T-helper 1 cell treated with Interleukin-12 subunit alpha and Interleukin-12 subunit beta and Interleukin-4 antibody, amounts not matched to agents 30 μg/mL and 1 μg/mL, for 36 hours (primary cell): ENCODE measurements around the gene CDCP1.

Experiments used
- H3K27ac Mint-ChIP-seq: one replicate; pipeline ENCODE4 v1.8.0; 2021; ENCODE audit warnings: mild to moderate bottlenecking, mixed read lengths
- H3K27me3 Mint-ChIP-seq: one replicate; pipeline ENCODE4 v1.8.0; 2021; ENCODE audit warnings: low read depth, mixed read lengths
- H3K36me3 Mint-ChIP-seq: one replicate; pipeline ENCODE4 v1.8.0; 2021; ENCODE audit warnings: low read depth, mixed read lengths
- H3K4me1 Mint-ChIP-seq: one replicate; pipeline ENCODE4 v1.8.0; 2021; ENCODE audit warnings: low read depth, mixed read lengths
- H3K4me3 Mint-ChIP-seq: one replicate; pipeline ENCODE4 v1.8.0; 2021; ENCODE audit warnings: mild to moderate bottlenecking, moderate library complexity, mixed read lengths
- H3K9me3 Mint-ChIP-seq: one replicate; pipeline ENCODE4 v1.8.0; 2021; ENCODE audit warnings: mixed read lengths

CDCP1 gene

DNA sequence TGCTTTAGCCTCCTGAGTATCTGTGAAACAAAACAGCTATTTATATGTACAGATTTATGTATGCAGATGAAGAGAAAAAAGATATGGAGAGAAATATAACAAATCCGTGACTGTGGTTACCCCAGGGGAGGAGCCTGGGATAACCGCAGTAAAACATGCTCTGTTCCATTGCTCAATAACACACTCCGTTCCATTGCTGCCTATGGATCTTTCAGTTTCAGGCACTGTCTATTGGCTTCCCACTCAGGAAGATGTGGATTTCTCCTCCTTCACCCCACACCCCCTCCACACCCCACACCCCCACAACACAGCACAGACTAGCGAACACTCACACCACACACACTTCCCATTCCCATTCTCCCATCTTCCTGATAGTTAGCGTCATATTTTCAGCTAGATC is 47.9 kb downstream of the CDCP1 start:
- peaks cover 4% of the 10 kb centered on the region for H3K9me3 Mint-ChIP-seq
- no peak overlapping the region for H3K4me3 Mint-ChIP-seq
- H3K4me1 Mint-ChIP-seq: peaks cover 5% of the 10 kb centered on the region
- H3K27ac Mint-ChIP-seq: no peak overlapping the region
- H3K27me3 Mint-ChIP-seq: peaks cover 76% of the 10 kb centered on the region
- H3K36me3 Mint-ChIP-seq: no peaks in the 10 kb centered on the region

DNA sequence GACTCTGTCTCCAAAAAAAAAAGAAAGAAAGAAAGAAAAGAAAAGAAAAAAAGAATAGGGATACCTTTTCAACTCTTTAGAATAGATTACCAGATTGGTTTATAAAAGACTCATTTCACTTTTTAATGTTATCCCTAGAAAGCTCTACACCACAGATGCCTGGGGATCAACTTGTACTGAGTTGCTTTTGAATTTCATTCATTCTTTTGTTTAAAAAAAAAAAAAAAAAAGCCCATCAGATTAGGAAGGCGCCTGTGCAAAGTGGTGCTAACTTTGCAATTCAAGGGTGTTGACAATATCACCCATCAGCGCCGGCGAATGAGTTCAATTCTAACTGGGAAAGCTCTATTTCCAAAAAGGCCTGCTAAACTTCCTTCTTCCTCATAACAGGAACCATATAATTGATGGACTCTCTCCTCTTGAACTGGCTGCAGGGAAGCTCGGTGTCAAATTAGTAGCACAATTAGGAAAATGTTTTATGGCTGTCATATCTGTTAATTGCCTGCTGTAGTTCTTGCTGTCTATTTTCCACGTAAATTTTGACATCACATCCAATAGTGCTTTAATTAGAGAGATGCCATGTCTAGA is 48.8 kb downstream of the CDCP1 start:
- Mint-ChIP-seq H3K9me3 (no peaks in the 10 kb centered on the region), H3K27me3 (peaks cover 77% of the 10 kb centered on the region), H3K27ac (no peak overlapping the region), H3K4me3 (no peak overlapping the region), H3K4me1 (peaks cover 5% of the 10 kb centered on the region), H3K36me3 (no peaks in the 10 kb centered on the region)

DNA sequence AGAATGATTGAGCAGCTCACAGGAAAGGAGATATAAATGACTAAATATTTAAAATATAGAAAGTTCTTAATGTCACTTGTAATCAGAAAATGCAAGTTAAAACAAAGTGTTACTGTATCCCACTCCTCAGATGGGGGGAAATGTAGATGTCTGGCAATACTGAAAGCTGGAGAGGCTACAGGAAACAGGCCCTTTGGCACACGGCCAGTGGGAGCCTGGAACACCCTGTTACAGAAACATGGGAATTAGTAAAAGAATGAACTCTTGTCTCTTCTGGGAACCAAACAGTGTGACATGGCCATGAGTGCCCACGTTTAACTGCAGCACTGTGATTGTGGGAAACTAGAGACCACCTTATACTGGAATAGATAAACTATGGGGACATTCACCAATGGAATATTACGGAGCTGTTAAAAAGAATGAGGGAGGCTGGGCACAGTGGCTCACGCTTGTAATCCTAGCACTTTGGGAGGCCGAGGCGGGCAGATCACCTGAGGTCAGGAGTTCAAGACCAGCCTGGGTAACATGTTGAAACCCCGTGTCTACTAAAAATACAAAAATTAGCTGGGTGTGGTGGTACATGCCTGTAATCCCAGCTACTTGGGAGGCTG is 50.2 kb downstream of the CDCP1 start:
- Mint-ChIP-seq H3K36me3 (no peaks in the 10 kb centered on the region), H3K27me3 (peaks cover 79% of the 10 kb centered on the region), H3K27ac (no peak overlapping the region), H3K9me3 (no peaks in the 10 kb centered on the region), H3K4me1 (peaks cover 5% of the 10 kb centered on the region), H3K4me3 (no peak overlapping the region)

DNA sequence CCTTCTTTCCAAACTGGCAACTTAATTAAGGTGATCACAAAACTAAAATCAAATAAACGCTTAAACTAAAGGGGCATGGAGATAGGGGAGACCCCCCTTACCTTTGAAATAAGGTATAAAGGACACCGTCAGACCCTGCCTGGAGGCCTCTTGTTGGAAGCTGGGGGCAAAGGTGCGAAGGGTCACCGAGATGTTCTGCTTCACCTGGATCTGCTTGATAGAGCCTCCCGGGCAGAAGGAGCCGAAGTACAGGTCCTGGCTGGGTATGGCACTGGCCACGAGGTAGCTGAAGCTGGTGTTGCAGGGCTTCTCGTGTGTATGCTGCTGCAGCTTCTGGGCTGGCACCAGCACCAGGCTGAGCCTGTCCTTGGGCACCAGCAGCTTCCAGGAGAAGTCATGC is 53.0 kb downstream of the CDCP1 start:
- no peak overlapping the region for H3K27ac Mint-ChIP-seq
- H3K4me3 Mint-ChIP-seq: no peak overlapping the region
- peaks cover 55% of the 10 kb centered on the region for H3K27me3 Mint-ChIP-seq
- H3K4me1 Mint-ChIP-seq: peaks cover 5% of the 10 kb centered on the region
- H3K9me3 Mint-ChIP-seq: no peaks in the 10 kb centered on the region
- peaks cover 3% of the 10 kb centered on the region for H3K36me3 Mint-ChIP-seq

DNA sequence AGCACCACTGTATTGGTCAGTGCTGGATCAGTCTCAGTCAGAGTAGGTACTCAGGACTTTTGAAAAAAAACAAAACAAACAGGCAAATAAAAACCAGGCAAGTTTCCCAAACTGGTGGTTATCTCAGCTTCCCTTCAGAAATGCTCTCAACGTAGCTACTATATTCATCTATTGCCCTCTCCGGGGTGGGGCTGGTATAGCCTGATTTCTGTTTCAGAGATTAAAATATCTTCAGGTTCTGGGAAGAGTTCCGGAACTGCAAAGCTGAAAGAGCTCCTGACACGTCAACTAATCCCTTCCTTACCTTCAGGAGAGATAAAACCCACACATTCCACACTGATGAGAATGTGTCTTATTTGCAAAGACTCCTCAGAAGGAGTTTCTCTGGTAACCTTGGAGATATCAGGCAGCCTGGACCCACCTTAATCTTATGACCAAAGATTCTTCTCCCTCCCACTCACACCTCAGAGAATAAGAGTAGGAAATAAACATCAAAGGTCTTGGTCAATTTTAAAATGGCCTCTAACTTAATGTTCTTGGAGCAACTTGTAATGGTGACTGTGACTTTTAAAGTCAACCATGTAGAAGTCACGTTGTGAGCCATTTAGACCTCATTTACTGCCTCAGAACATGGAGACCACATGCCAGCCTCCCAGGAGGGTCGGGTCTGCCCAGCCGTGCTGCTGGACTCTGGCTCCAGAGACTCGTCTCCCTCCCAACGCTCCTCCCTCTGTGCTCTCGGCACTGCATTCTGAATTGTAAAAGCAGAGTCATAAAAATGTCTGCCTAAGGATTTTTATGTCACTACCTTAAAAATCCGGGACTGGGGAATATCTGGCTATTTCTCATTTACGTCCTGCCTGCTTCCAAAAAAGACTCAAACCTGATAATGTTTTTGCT is 53.8 kb downstream of the CDCP1 start:
- H3K4me1 Mint-ChIP-seq: peaks cover 5% of the 10 kb centered on the region
- peaks cover 48% of the 10 kb centered on the region for H3K27me3 Mint-ChIP-seq
- no peak overlapping the region for H3K27ac Mint-ChIP-seq
- peaks cover 3% of the 10 kb centered on the region for H3K36me3 Mint-ChIP-seq
- H3K4me3 Mint-ChIP-seq: no peak overlapping the region
- H3K9me3 Mint-ChIP-seq: no peaks in the 10 kb centered on the region

DNA sequence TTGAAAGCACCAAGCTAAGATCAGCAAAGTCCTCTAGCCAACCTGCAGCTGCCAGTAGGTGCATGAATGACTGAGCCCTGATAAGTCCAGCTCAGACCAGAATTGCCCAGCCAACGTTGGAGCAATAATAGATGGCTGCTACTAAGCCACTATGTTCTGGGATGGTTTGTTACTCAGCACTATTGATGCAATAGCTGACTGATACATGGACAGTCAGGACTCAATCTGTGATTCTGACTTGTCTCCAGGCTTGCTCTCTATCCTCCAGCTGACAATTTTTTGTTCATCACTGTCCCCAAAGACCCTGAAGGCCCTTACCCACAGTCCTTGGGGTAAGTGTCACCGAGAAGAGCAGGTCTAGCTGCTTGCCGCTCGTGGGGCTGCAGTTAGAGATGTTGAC is 55.3 kb downstream of the CDCP1 start:
- H3K27me3 Mint-ChIP-seq: peaks cover 37% of the 10 kb centered on the region
- H3K36me3 Mint-ChIP-seq: peaks cover 3% of the 10 kb centered on the region
- peaks cover 5% of the 10 kb centered on the region for H3K4me1 Mint-ChIP-seq
- H3K9me3 Mint-ChIP-seq: no peaks in the 10 kb centered on the region
- no peak overlapping the region for H3K27ac Mint-ChIP-seq
- no peak overlapping the region for H3K4me3 Mint-ChIP-seq

DNA sequence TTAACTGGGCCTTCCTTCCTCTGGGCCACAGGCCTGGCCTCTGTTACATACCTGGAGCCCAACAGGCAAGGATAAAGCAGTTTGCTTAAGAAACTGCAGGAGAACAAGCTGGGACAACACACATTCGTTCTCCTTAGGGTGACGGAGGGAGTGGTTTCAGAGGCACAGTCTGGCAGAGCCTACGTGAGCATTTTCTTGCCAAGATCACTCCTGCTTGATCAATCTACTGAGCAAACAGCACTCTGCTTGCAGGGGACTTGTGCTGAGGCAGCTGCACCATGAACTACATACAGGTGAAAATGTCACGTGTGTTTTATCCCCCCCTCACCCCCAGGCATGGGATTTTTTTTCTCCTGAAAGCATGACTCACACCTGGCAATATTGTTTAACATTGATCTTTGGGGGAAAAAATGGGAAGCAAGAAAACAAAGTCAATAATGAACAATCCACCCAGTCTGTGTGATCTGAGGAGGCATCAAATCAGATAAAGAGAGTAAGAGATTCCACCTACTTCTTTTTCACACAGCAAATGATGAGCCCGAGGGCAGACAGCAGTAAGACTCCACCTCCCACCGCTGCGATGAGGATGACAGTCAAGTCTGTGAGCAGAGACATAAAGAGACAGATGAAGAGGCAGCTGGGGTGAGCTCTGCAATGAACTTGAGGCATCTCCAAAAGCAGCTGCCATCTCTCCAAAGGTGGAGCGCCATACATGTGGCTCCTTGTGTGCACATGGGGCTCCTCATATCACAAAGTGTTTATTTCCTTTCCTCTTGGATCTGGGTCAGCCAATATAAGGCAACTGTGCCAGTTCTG is 57.4 kb downstream of the CDCP1 start:
- Mint-ChIP-seq H3K9me3 (no peaks in the 10 kb centered on the region), H3K27me3 (peaks cover 25% of the 10 kb centered on the region), H3K27ac (no peak overlapping the region), H3K4me1 (no peaks in the 10 kb centered on the region), H3K36me3 (peaks cover 3% of the 10 kb centered on the region), H3K4me3 (no peak overlapping the region)

DNA sequence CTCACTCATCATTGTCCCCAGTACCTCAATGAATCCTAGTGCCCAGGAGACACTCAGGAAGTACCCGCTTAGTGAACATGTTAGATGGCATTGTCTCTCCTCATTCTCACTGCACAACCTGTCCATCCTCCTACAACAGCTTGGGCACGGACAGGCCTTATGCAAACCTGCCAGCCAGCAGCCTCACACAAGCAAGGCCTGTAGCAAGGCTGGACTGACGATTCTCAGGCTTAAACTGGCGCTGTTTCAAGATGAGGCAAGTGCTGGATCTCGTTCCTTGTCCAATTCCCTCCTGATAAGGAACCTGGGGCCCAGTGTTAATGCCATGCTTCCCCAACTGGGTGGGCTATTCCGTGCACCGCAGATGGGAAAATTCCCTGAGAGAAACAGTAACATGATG is 59.0 kb downstream of the CDCP1 start:
- peaks cover 3% of the 10 kb centered on the region for H3K36me3 Mint-ChIP-seq
- H3K9me3 Mint-ChIP-seq: no peaks in the 10 kb centered on the region
- H3K4me3 Mint-ChIP-seq: no peak overlapping the region
- peaks cover 18% of the 10 kb centered on the region for H3K27me3 Mint-ChIP-seq
- H3K4me1 Mint-ChIP-seq: no peaks in the 10 kb centered on the region
- no peak overlapping the region for H3K27ac Mint-ChIP-seq

DNA sequence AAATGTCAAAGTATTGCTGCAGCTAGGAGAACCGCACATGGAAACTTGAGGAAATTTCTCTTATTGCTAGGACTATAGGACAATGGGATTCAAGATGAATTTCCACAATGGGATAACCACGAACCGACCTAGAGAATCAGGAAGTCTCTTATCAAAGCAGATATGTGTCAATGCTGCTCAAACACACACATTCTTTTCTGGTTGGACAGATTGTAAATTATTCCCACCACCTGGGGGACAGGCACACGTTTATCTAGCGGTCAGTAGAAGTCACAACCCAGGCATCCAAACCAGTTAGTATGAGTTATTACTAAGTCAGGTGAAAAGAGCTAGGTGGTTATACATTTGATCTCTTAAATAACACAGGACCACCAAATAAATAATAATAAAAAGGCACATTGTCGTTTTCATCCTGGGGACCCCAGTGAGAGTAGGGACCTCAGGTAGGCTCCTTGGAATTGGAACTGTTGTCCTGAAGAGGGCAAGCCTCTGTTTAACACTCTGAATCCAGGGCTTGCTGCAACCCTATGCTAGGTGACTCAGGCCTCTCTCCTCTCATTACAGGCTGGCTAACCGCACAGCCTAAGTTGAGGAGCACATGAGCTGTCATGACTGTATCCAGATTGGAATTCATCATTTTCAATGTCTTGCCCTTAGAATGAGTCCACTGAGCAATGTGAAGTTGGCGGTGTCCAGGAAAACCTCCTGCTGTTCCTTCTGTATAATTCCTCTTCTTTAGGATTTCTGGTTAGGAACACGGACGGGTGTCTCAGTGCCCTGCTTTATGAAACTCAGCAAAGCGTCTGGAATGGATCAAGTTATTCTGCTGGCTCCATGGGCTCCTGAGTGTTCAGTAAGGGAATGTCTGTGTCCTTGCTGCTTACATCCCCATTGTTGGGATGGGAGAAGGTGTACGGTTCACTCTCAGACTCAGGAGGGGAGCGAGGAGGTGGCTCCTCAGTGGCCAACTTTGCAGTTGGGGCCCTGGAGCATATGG is 61.1 kb downstream of the CDCP1 start:
- peaks cover 4% of the 10 kb centered on the region for H3K9me3 Mint-ChIP-seq
- no peaks in the 10 kb centered on the region for H3K4me1 Mint-ChIP-seq
- no peak overlapping the region for H3K27ac Mint-ChIP-seq
- no peak overlapping the region for H3K4me3 Mint-ChIP-seq
- peaks cover 4% of the 10 kb centered on the region for H3K36me3 Mint-ChIP-seq
- H3K27me3 Mint-ChIP-seq: peaks cover 26% of the 10 kb centered on the region

DNA sequence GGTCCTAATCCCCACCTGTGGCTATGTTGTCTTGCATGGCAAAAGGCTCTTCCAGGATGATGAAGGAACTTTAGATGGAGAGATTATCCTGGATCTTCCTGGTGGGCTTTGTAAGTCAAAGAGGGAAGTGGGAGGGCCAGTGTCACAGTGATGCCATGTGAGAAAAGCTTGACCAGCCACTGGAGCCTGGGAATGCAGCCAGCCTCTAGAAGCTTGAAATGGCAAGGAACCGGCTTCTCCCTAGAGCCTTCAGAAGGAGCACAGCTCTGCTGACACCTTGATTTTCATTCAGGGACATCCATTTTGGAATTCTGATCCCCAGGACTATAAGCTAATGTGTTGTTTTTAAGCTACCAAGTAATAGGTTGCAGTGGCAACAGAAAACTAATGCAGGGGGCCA is 61.8 kb downstream of the CDCP1 start:
- Mint-ChIP-seq H3K9me3 (peaks cover 5% of the 10 kb centered on the region), H3K4me3 (no peak overlapping the region), H3K27me3 (peaks cover 30% of the 10 kb centered on the region), H3K36me3 (peaks cover 2% of the 10 kb centered on the region), H3K27ac (no peak overlapping the region), H3K4me1 (no peaks in the 10 kb centered on the region)

DNA sequence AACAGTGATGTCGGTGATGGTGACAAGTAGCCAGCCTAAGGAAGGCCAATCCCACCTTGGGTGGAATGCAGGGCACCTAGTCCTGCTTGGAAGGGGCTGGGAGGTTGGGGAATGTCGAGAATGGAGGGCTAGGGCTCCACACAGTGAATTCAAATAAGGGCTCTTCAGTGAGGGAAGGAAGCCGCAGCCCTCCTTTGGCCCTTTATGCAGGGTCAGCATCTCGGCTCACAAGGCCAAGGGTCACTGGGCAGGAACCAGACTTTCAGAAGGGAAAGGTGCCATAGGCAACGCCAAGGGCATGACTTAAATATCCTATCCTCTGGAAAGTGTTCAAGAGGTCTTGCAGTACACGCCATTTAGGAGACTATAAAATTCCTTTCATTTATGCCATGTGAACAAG is 63.2 kb downstream of the CDCP1 start:
- peaks cover 25% of the 10 kb centered on the region for H3K27me3 Mint-ChIP-seq
- H3K27ac Mint-ChIP-seq: no peak overlapping the region
- peaks cover 2% of the 10 kb centered on the region for H3K4me1 Mint-ChIP-seq
- peaks cover 2% of the 10 kb centered on the region for H3K36me3 Mint-ChIP-seq
- H3K9me3 Mint-ChIP-seq: peaks cover 5% of the 10 kb centered on the region
- H3K4me3 Mint-ChIP-seq: no peak overlapping the region

DNA sequence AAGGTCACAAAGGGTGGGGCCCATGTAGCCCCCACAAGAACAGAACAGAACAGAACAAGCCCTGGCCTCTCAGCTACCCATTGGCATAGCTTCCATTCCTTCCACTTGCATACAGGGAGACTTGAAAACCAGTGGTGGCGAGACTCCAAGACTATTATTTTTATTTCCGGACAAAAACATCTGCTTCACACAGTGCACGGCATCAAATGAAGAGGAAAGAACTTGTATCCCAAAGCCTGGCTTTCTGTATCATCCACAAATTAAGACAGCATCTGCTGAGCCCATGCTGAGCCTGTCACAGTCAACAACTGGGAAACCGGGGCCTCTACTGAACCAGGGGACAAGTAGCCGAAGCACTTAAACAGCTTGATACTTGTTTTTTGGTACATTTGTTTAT is 64.0 kb downstream of the CDCP1 start:
- no peak overlapping the region for H3K27ac Mint-ChIP-seq
- H3K9me3 Mint-ChIP-seq: peaks cover 5% of the 10 kb centered on the region
- H3K4me1 Mint-ChIP-seq: peaks cover 2% of the 10 kb centered on the region
- no peak overlapping the region for H3K4me3 Mint-ChIP-seq
- H3K36me3 Mint-ChIP-seq: peaks cover 2% of the 10 kb centered on the region
- H3K27me3 Mint-ChIP-seq: peaks cover 25% of the 10 kb centered on the region

DNA sequence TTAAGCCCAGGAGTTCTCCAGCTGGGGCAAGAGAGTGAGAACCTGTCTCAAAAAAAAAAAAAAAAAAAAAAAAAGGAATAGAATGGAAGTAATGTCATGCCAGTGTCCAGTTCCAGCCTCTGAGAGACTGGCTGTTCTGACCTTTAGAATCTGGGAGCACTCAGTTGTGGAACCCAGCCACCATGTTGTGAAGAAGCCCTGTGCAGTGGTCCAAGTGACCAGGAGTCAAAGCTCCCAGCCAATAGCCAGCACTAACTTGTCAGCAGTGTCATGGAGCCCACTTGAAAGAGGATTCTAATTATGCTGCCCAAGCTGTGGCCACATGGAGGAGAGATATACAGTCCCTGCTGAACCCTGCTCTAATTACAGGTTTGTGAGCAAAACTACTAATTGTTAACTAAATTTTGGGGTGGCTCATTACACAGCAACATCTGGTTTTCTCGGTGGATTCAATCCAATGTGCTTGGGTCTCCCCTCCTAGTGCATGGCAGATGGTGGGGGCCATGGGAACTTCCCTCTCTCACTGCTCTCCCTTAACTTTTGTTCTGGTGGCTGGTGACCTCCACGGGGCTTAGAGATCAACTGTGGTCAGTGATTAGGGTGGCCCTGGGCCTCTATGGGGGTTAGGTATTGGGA is 64.6 kb downstream of the CDCP1 start:
- Mint-ChIP-seq H3K9me3 (peaks cover 5% of the 10 kb centered on the region), H3K36me3 (peaks cover 2% of the 10 kb centered on the region), H3K27me3 (peaks cover 28% of the 10 kb centered on the region), H3K27ac (no peak overlapping the region), H3K4me1 (peaks cover 2% of the 10 kb centered on the region), H3K4me3 (no peak overlapping the region)
